Testis (tissue), 2 donors: ENCODE results near the gene LPIN1.

Source experiments
- CTCF ChIP-seq, 3 experiments: fragments of 450-650 bp in 2 of 3; fragments of 200-600 bp in 1 of 3; sonication (generic) in 1 of 3; IDR thresholded peaks; one replicate each; pipeline ENCODE4 v1.5.1; 2016 to 2019; ENCODE audit warnings: antibody characterized with exemption in 3 of 3, mild to moderate bottlenecking in 2 of 3, moderate library complexity in 1 of 3
- POLR2A ChIP-seq: fragments of 450-650 bp; IDR thresholded peaks from one replicate; pipeline ENCODE4 v1.6.1; 2017; ENCODE audit warnings: antibody characterized with exemption, mild to moderate bottlenecking, moderate library complexity

- TF ChIP-seq CTCF (IDR thresholded peaks at IDR 0.05) = no peak
- TF ChIP-seq POLR2A = no peak
These were observed 40.2 kb downstream of the LPIN1 start for GRCh38 chr2:11786592-11786991.
